Trophoblast cell (in vitro differentiated cells and primary cell): Measurements from ENCODE around the gene FBXW11.

Experiments used
- DNase-seq, 2 donors: peaks; one replicate each; pipeline ENCODE4 v3.0.0-alpha.2; 2016
- H2AFZ ChIP-seq: 2 replicates; pipeline ENCODE4 v1.6.1; 2013; ENCODE audit warnings: low read length, moderate library complexity, mild to moderate bottlenecking; ENCODE audit not compliant: insufficient read depth, poor library complexity
- H2AK5ac ChIP-seq: 2 replicates; pipeline ENCODE4 v1.6.1; 2013; ENCODE audit warnings: mild to moderate bottlenecking, low read length
- H2BK120ac ChIP-seq: 2 replicates; pipeline ENCODE4 v1.6.1; 2013; ENCODE audit warnings: low read length, mild to moderate bottlenecking, moderate library complexity; ENCODE audit not compliant: insufficient read depth, poor library complexity
- H2BK12ac ChIP-seq: 2 replicates; pipeline ENCODE4 v1.6.1; 2013; ENCODE audit warnings: mild to moderate bottlenecking, low read length, moderate library complexity
- H2BK5ac ChIP-seq: 2 replicates; pipeline ENCODE4 v1.6.1; 2013; ENCODE audit warnings: low read length, low read depth, moderate library complexity, mild to moderate bottlenecking; ENCODE audit not compliant: poor library complexity
- H3K14ac ChIP-seq: 2 replicates; pipeline ENCODE4 v1.6.1; 2013; ENCODE audit warnings: mild to moderate bottlenecking, low read length
- H3K18ac ChIP-seq: 2 replicates; pipeline ENCODE4 v1.6.1; 2013; ENCODE audit warnings: mild to moderate bottlenecking, low read length
- H3K23ac ChIP-seq: 2 replicates; pipeline ENCODE4 v1.6.1; 2013; ENCODE audit warnings: low read length
- H3K27ac ChIP-seq: 2 replicates; pipeline ENCODE4 v1.5.1; 2013; ENCODE audit warnings: low read depth, mild to moderate bottlenecking, inconsistent platforms, low read length, moderate library complexity
- H3K27me3 ChIP-seq: 2 replicates; pipeline ENCODE4 v1.6.1; 2013; ENCODE audit warnings: inconsistent platforms, mild to moderate bottlenecking, low read length, moderate library complexity; ENCODE audit not compliant: insufficient read depth
- H3K36me3 ChIP-seq, 2 experiments: 1 replicate in 1 of 2; 2 replicates in 1 of 2; pipeline ENCODE4 v1.6.1; 2013; ENCODE audit warnings: low read length in 2 of 2, mild to moderate bottlenecking in 2 of 2, moderate library complexity in 1 of 2; ENCODE audit not compliant: insufficient read depth in 2 of 2, control insufficient read depth in 1 of 2
- H3K4ac ChIP-seq: 2 replicates; pipeline ENCODE4 v1.6.1; 2013; ENCODE audit warnings: low read depth, mild to moderate bottlenecking, low read length, moderate library complexity
- H3K4me1 ChIP-seq, 2 experiments: 1 replicate in 1 of 2; 2 replicates in 1 of 2; pipeline ENCODE4 v1.6.1; 2013; ENCODE audit warnings: low read length in 2 of 2, mild to moderate bottlenecking in 2 of 2, moderate library complexity in 1 of 2; ENCODE audit not compliant: insufficient read depth in 2 of 2, control insufficient read depth in 1 of 2
- H3K4me2 ChIP-seq: 2 replicates; pipeline ENCODE4 v1.6.1; 2013; ENCODE audit warnings: inconsistent platforms, mild to moderate bottlenecking, low read length, moderate library complexity
- H3K4me3 ChIP-seq: 2 replicates; pipeline ENCODE4 v1.5.1; 2013; ENCODE audit warnings: mild to moderate bottlenecking, low read depth, low read length, inconsistent platforms
- H3K79me1 ChIP-seq: one replicate; pipeline ENCODE4 v1.6.1; 2013; ENCODE audit warnings: low read length
- H3K79me2 ChIP-seq: 2 replicates; pipeline ENCODE4 v1.6.1; 2013; ENCODE audit warnings: low read length, mild to moderate bottlenecking; ENCODE audit not compliant: control insufficient read depth, insufficient read depth, poor library complexity
- H3K9ac ChIP-seq: 2 replicates; pipeline ENCODE4 v1.6.1; 2013; ENCODE audit warnings: mild to moderate bottlenecking, low read length
- H3K9me3 ChIP-seq: 2 replicates; pipeline ENCODE4 v1.6.1; 2013; ENCODE audit warnings: low read depth, mild to moderate bottlenecking, control low read depth, inconsistent platforms, low read length; ENCODE audit not compliant: insufficient read depth
- H4K12ac ChIP-seq: 2 replicates; pipeline ENCODE4 v1.6.1; 2013; ENCODE audit warnings: low read depth, mild to moderate bottlenecking, low read length, moderate library complexity
- H4K8ac ChIP-seq: 2 replicates; pipeline ENCODE4 v1.6.1; 2013; ENCODE audit warnings: low read depth, mild to moderate bottlenecking, low read length, moderate library complexity
- H4K91ac ChIP-seq: one replicate; pipeline ENCODE4 v1.6.1; 2013; ENCODE audit warnings: low read depth, mild to moderate bottlenecking, low read length, moderate library complexity
- WGBS: extraction: QIAGEN DNeasy Blood & Tissue Kit; methylation state at CpG from one replicate; pipeline ENCODE4 v1.1.7; 2013; ENCODE audit warnings: missing lambda C conversion rate; ENCODE audit not compliant: insufficient read length, insufficient coverage; ENCODE audit errors: extremely low coverage; 5-methylcytosine and 5-hydroxymethylcytosine counted together

FBXW11 gene

DNA sequence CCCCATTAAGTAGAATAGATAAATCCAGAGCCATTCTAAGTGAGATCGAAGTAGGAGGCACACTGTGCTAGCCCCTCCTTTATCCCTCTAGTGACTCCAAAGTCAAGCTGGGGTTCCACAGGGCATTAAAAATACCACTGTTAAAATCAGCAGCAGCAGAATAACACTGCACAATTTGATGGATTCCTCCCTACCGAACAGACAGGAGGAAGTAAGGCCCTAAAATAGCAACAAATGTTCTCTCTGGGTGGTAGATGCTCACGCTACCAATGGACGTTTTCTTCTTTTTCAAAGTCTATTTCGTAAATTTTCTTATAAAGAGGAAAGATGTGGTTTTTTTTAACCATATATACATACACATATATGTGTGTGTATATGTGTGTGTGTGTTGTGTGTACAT lies 54.4 kb downstream of the FBXW11 start:
- no peak overlapping the region for H3K4me2 ChIP-seq
- H4K12ac ChIP-seq, result no peak overlapping the region
- no peak overlapping the region for H2AFZ ChIP-seq
- no peak overlapping the region for H2BK12ac ChIP-seq
- no peaks in the 10 kb centered on the region for H3K36me3 ChIP-seq
- H4K8ac ChIP-seq, result no peak overlapping the region
- H3K18ac ChIP-seq, result no peak overlapping the region
- peaks cover 8 to 9% of the 10 kb centered on the region in 2 experiments for H3K4me1 ChIP-seq
- no peak overlapping the region for H3K27ac ChIP-seq
- H3K14ac ChIP-seq, result no peak overlapping the region
- H3K23ac ChIP-seq, result no peak overlapping the region
- peak overlapping the region; percentile 93 for H3K4ac ChIP-seq
- no peak overlapping the region for H3K9ac ChIP-seq
- no peak overlapping the region for H2BK5ac ChIP-seq
- no peak overlapping the region for H4K91ac ChIP-seq
- no peaks in the 10 kb centered on the region for H3K27me3 ChIP-seq
- no peaks in the 10 kb centered on the region for H3K9me3 ChIP-seq
- no peak for DNase-seq
- no peak overlapping the region for H2AK5ac ChIP-seq
- no CpG with 5 or more reads among the region's 5 CpGs for WGBS
- H3K79me1 ChIP-seq, result no peaks in the 10 kb centered on the region
- H2BK120ac ChIP-seq, result no peak overlapping the region
- H3K4me3 ChIP-seq, result no peak overlapping the region
- peaks cover 4% of the 10 kb centered on the region for H3K79me2 ChIP-seq

DNA sequence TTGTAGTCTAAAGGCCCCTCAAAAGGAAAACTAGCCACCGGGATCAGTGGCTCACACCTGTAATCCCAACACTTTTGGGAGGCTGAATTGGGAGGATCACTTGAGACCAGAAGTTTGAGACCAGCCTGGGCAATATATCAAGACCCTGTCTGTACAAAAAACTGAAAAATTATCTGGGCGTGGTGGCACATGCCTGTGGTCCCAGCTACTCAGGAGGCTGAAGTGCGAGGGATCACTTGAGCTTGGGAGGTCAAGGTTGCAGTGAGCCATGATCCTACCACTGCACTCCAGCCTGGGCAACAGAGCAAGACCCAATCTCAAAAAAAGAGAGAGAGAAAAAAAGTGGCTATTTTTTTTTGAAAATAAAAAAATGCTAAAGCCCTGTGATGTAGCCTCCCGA lies 55.2 kb downstream of the FBXW11 start:
- Histone ChIP-seq H3K4me1 (peaks cover 11% of the 10 kb centered on the region in 2 experiments), H3K14ac (no peak overlapping the region), H4K8ac (no peak overlapping the region), H4K12ac (no peak overlapping the region), H2AFZ (no peak overlapping the region), H3K27ac (no peak overlapping the region), H2BK5ac (no peak overlapping the region), H3K18ac (no peak overlapping the region), H2BK12ac (no peak overlapping the region), H3K27me3 (no peaks in the 10 kb centered on the region), H3K9ac (no peak overlapping the region), H3K4me2 (no peak overlapping the region), H3K79me2 (peaks cover 4% of the 10 kb centered on the region), H3K9me3 (no peaks in the 10 kb centered on the region), H3K4me3 (no peak overlapping the region), H2BK120ac (no peak overlapping the region), H3K4ac (peak overlapping the region; percentile 83), H2AK5ac (no peak overlapping the region), H3K79me1 (no peaks in the 10 kb centered on the region), H3K23ac (no peak overlapping the region), H3K36me3 (no peaks in the 10 kb centered on the region), H4K91ac (no peak overlapping the region)
- DNase-seq, result no peak
- no CpG with 5 or more reads among the region's 4 CpGs for WGBS

DNA sequence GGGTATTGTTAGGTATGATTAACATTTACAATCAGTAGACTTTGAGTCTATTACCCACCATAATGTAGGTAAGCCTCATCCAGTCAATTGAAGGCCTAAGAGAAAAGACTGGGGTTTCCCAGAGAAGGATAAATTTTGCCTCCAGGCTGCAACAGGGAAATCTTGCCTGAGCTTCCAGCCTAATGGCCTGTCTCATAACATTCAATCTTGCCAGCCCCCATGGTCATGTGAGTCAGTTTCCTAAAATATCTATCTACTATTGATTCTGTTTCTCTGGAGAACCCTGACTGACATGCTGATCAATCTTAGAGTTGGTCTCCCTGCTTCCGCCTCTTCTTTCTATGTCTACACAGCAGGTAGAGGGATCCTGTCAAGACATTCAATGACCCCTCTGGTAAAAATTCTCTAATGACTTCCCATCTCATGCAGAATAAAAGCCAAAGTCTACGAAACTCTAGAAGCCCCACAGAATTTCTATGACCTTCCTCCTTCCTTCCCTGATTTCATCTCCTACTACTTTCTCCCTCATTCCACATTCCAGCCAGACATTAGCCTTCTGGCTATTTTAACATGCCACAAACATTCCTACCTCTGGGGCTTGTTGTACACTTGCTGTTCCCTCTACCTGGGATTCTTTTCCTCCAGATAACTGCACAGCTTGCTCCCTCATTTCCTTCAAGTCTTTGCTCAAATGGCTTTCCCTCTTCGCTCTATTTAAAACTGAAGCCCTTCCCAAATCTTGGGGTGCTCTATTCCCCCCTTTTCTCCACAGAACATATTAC lies 60.2 kb downstream of the FBXW11 start:
- Histone ChIP-seq H2BK5ac (no peak overlapping the region), H2BK12ac (no peak overlapping the region), H3K27ac (peak overlapping the region; percentile 45), H3K4ac (peak overlapping the region; percentile 27), H3K79me1 (no peaks in the 10 kb centered on the region), H4K12ac (no peak overlapping the region), H3K27me3 (no peaks in the 10 kb centered on the region), H3K4me3 (no peak overlapping the region), H3K14ac (no peak overlapping the region), H2AFZ (no peak overlapping the region), H3K9me3 (no peaks in the 10 kb centered on the region), H3K18ac (no peak overlapping the region), H3K36me3 (no peaks in the 10 kb centered on the region), H2BK120ac (no peak overlapping the region), H2AK5ac (no peak overlapping the region), H3K9ac (no peak overlapping the region), H3K23ac (no peak overlapping the region), H4K91ac (no peak overlapping the region), H3K4me2 (no peak overlapping the region), H3K79me2 (no peaks in the 10 kb centered on the region), H4K8ac (no peak overlapping the region), H3K4me1 (peaks cover 3 to 5% of the 10 kb centered on the region in 2 experiments)
- no CpG with 5 or more reads among the region's 3 CpGs for WGBS
- peak; percentile 70 to 90 for DNase-seq

DNA sequence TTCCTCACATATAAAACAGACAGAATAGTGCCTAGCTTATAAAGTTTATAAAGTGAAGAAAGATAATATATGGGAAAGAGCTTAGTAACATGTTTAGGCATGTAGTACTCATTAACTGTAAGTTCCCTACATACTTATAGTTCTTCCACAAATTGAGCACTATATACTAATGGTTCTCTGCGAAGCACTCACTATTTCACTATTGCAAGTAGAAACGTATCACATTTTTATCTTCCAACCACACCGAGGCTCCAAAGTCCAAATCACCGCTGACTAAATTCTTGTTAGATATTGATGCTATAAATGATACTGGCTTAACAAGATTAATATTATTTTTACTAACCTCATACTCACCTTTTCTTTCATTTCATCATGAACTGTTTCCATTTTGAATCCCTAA lies 61.0 kb downstream of the FBXW11 start:
- H3K18ac ChIP-seq, result no peak overlapping the region
- no peak overlapping the region for H4K91ac ChIP-seq
- H3K27ac ChIP-seq, result no peak overlapping the region
- H3K4me3 ChIP-seq, result no peak overlapping the region
- peak in 1 of 2 donors; percentile 34 for DNase-seq
- no peak overlapping the region for H3K14ac ChIP-seq
- H3K36me3 ChIP-seq, result no peaks in the 10 kb centered on the region
- no peak overlapping the region for H3K9ac ChIP-seq
- H3K79me1 ChIP-seq, result no peaks in the 10 kb centered on the region
- no peak overlapping the region for H2AK5ac ChIP-seq
- H3K4me2 ChIP-seq, result no peak overlapping the region
- no CpG with 5 or more reads among the region's 4 CpGs for WGBS
- H4K12ac ChIP-seq, result no peak overlapping the region
- H4K8ac ChIP-seq, result no peak overlapping the region
- no peaks in the 10 kb centered on the region for H3K79me2 ChIP-seq
- no peaks in the 10 kb centered on the region for H3K9me3 ChIP-seq
- no peak overlapping the region for H3K23ac ChIP-seq
- no peak overlapping the region for H2AFZ ChIP-seq
- H2BK120ac ChIP-seq, result no peak overlapping the region
- no peak overlapping the region for H2BK5ac ChIP-seq
- H3K27me3 ChIP-seq, result no peaks in the 10 kb centered on the region
- H3K4ac ChIP-seq, result no peak overlapping the region
- H2BK12ac ChIP-seq, result no peak overlapping the region
- H3K4me1 ChIP-seq, result peaks cover 3 to 5% of the 10 kb centered on the region in 2 experiments
